K562 (cell line): ENCODE data around the gene ARHGAP33. TPM values are rescaled to one million over a fixed set of nuclear protein-coding genes. Genes with fewer than 3 reads are reported as not detected.

Source experiments
- CEBPB ChIP-seq: fragments of 450-650 bp; IDR thresholded peaks from 2 replicates; pipeline ENCODE4 v1.6.1; 2016; ENCODE audit warnings: missing genetic modification characterization, missing compliant biosample characterization
- CHAMP1 ChIP-seq: fragments of 450-650 bp; IDR thresholded peaks from 2 replicates; pipeline ENCODE4 v1.6.1; 2016; ENCODE audit warnings: mild to moderate bottlenecking
- FOSL1 ChIP-seq: fragments of 200-800 bp; sonication (Bioruptor generic); conservative IDR thresholded peaks from 2 replicates; pipeline ENCODE4 v1.6.1; 2016; ENCODE audit warnings: missing genetic modification characterization, missing compliant biosample characterization
- KAT7 ChIP-seq: sonication (generic); formaldehyde crosslinking; IDR thresholded peaks from 2 replicates; pipeline ENCODE4 v1.8.0; 2022; ENCODE audit warnings: missing genetic modification reagents, mild to moderate bottlenecking, borderline replicate concordance
- KDM1A ChIP-seq, 2 experiments: fragments of 450-650 bp; IDR thresholded peaks; 2 replicates each; pipeline ENCODE4 v1.6.1; 2016; ENCODE audit warnings: mild to moderate bottlenecking in 2 of 2
- NCOA4 ChIP-seq: fragments of 450-650 bp; IDR thresholded peaks from 2 replicates; pipeline ENCODE4 v1.6.1; 2018; ENCODE audit warnings: mild to moderate bottlenecking; ENCODE audit not compliant: partially characterized antibody
- NFYB ChIP-seq: IDR thresholded peaks from 2 replicates; pipeline ENCODE4 v1.6.1; 2011; ENCODE audit warnings: mild to moderate bottlenecking, moderate library complexity; ENCODE audit not compliant: insufficient read length; ENCODE audit errors: extremely low read depth
- NR2F6 ChIP-seq: fragments of 450-650 bp; formaldehyde crosslinking; IDR thresholded peaks from 2 replicates; pipeline ENCODE4 v1.4.0; 2020; ENCODE audit warnings: mild to moderate bottlenecking
- POLR2H ChIP-seq: IDR thresholded peaks from 2 replicates; pipeline ENCODE4 v1.6.1; 2016; ENCODE audit warnings: missing genetic modification characterization, low read depth, mild to moderate bottlenecking, control low read depth, missing compliant biosample characterization, moderate library complexity
- RB1 ChIP-seq: fragments of 450-650 bp; IDR thresholded peaks from 2 replicates; pipeline ENCODE4 v1.6.1; 2017; ENCODE audit warnings: low read depth, mild to moderate bottlenecking
- RBM17 ChIP-seq: fragments of 200-400 bp; formaldehyde crosslinking; IDR thresholded peaks from 2 replicates; pipeline ENCODE4 v1.6.1; 2017; ENCODE audit warnings: low read depth, mild to moderate bottlenecking, low read length, borderline replicate concordance
- RERE ChIP-seq: sonication (generic); formaldehyde crosslinking; IDR thresholded peaks from 2 replicates; pipeline ENCODE4 v1.8.0; 2023; ENCODE audit warnings: missing genetic modification reagents, mild to moderate bottlenecking, borderline replicate concordance
- ZNF23 ChIP-seq: fragments of 250-450 bp; sonication (Bioruptor Pico); IDR thresholded peaks from 2 replicates; pipeline ENCODE4 v1.4.0; 2020; ENCODE audit warnings: mild to moderate bottlenecking
- polyA plus RNA-seq, 8 experiments: library from polyadenylated mRNA; depleted of rRNA in 4 of 8; stranded (reverse) in 5 of 8; unstranded in 3 of 8; fragments of >200 nt; fragmentation: Nextera tagmentation in 2 of 8; fragmentation: Illumina TruSeq in 1 of 8; extraction: Ambion mirVana in 2 of 8; extraction: Trizol in 1 of 8; gene quantifications; 2 replicates each; pipeline versions ENCODE4 v1.2.1 to v1.2.3, GENCODE V29; 2011 to 2014; ENCODE audit warnings: inconsistent platforms in 1 of 8, missing spikeins in 1 of 8
- total RNA-seq, 7 experiments: library from RNA; depleted of rRNA in 6 of 7; stranded (reverse); fragments of >200 nt in 6 of 7; fragmentation: Illumina TruSeq in 2 of 7; extraction: Trizol in 2 of 7; gene quantifications; 2 replicates each; pipeline versions ENCODE4 v1.2.1 to v1.2.3, GENCODE V29; 2011 to 2021; ENCODE audit warnings: low replicate concordance in 1 of 7
- TF ChIP-seq, protein P1 (sequence below): fragments of 250-450 bp; sonication (Bioruptor Pico); IDR thresholded peaks from 2 replicates; pipeline ENCODE4 v1.5.0; 2020; ENCODE audit warnings: mild to moderate bottlenecking
- TF ChIP-seq, protein P2 (sequence below), 3 experiments: fragments of 200-800 bp in 1 of 3; sonication (Bioruptor generic) in 1 of 3; sonication (generic) in 1 of 3; formaldehyde crosslinking in 1 of 3; IDR thresholded peaks; 2 replicates each; pipeline versions ENCODE4 v1.6.1 to v1.8.0; 2016 to 2022; ENCODE audit warnings: mild to moderate bottlenecking in 2 of 3, missing compliant biosample characterization in 2 of 3, missing genetic modification characterization in 2 of 3, missing genetic modification reagents in 1 of 3

The ARHGAP33 gene
- total and polyA plus RNA-seq, 9 of the 15 experiments (the other 6 are each of a cell fraction or from before 2014, with no cell fraction given), result 0.06 to 26.6 (median 1.6) TPM; not detected in 1

- TF ChIP-seq RERE, result no peak
- peak; percentile 84 for TF ChIP-seq NFYB
- no peak for TF ChIP-seq FOSL1
- TF ChIP-seq, protein P1, sequence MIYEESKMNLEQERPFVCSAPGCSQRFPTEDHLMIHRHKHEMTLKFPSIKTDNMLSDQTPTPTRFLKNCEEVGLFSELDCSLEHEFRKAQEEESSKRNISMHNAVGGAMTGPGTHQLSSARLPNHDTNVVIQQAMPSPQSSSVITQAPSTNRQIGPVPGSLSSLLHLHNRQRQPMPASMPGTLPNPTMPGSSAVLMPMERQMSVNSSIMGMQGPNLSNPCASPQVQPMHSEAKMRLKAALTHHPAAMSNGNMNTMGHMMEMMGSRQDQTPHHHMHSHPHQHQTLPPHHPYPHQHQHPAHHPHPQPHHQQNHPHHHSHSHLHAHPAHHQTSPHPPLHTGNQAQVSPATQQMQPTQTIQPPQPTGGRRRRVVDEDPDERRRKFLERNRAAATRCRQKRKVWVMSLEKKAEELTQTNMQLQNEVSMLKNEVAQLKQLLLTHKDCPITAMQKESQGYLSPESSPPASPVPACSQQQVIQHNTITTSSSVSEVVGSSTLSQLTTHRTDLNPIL (CRISPR knock-in tag), result no peak
- no peak for TF ChIP-seq KDM1A (IDR thresholded peaks at IDR 0.05)
- TF ChIP-seq, protein P2, sequence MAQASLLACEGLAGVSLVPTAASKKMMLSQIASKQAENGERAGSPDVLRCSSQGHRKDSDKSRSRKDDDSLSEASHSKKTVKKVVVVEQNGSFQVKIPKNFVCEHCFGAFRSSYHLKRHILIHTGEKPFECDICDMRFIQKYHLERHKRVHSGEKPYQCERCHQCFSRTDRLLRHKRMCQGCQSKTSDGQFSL (CRISPR knock-in tag; IDR thresholded peaks at IDR 0.05), result no peak
- TF ChIP-seq, protein P2 (tag; IDR thresholded peaks at IDR 0.05), result no peak
- no peak for TF ChIP-seq RBM17
- no peak for TF ChIP-seq KAT7
- TF ChIP-seq NCOA4, result no peak
- TF ChIP-seq POLR2H (tag), result no peak
- no peak for TF ChIP-seq ZNF23
- TF ChIP-seq CHAMP1, result no peak
- no peak for TF ChIP-seq NR2F6 (CRISPR knock-in tag)
- no peak for TF ChIP-seq CEBPB
- TF ChIP-seq RB1, result peak; percentile 93
Observed at GRCh38 chr19:35775298-35776101, at the start of gene ARHGAP33 (continued).
